NCI-H2196 treated with DMSO at 0.1 percent for 48 hours (cell line): ENCODE measurements around the gene OOSP2.

Experiments
- DNase-seq: peaks from one replicate; lab custom pipeline; 2025; ENCODE audit not compliant: unreplicated experiment; lab: John Stamatoyannopoulos, UW

OOSP2 gene

DNA sequence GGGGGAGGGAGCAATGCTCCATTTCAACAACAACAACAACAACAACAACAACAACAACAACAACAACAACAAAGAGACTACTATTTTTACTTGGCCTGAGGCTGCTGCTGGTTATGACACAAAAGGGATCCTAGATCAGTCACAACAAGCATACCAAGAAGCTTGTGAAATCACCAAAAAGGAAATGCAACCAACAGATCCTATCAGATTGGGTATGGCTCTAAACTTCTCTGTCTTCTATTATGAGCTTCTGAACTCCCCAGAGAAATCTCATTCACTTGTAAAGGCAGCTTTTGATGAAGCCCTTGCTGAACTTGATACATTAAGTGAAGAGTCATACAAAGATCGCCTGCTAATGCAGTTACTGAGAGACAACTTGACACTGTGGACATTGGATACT lies 37.8 kb downstream of the OOSP2 start:
- no peak for DNase-seq

DNA sequence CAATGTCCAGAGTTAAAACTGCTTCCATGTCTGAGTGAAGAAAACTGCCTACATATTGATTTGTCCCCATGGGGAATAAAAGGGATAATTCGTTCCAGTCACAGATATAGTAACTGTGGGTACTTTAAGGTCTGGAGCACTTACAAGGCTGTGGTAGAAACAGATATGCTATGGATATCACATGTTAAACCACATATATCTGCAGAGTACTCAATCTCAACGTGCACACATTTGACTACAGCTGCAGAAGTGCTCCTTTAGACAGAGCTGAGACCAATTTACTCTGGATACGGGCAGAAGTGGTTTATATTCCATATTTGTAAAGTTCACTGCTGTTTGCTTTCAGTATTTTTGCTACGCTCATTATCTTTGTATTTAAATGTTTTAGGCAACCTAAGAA lies 38.5 kb downstream of the OOSP2 start:
- no peak for DNase-seq

DNA sequence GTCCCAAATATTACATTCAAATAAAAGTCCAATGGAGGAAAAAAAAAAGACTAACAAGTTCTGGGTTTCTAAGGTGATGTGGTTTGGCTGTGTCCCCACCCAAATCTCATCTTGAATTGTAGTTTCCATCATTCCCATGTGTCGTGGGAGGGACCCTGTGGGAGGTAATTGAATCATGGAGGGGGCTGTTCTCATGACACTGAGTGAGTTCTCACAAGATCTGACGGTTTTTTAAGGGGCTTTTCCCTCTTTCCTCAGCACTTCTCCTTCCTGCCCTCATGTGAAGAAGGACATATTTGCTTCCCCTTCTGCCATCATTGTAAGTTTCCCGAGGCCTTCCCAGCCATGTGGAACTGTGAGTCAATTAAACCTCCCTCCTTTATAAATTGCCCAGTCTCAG lies 40.3 kb downstream of the OOSP2 start:
- DNase-seq: no peak

DNA sequence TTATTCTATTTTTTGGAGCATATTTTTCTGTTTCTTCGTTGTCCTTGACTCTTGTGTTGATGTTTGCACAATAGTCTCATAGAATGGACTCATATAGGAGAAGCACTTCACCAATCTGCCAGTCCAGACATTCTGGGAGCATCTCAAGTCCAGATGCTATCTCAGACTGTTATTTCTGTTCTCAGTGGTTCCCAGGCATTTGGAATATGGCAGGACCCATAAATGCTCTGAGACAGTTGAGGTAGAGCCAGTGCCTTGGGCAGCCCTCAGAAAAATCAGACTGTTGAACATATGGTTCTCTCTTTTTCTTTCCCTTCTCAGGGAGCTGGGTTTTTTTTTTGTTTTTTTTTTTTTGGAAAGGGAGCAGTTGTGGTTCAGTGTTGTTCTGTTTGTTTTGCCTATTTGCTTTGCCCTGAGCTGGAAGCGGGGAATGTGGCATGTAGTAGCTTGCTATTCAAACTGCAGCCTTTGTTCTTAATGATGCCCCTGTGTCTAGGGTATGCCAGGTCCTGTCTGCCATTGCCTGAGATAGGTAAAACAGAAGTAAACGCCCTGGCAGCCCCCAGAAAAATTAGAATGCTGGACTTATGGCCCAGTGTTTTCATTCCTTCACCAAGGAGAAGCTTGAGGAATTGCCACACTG lies 44.5 kb downstream of the OOSP2 start:
- DNase-seq: no peak

- no peak for DNase-seq
These were observed 45.7 kb downstream of the OOSP2 start for GRCh38 chr11:60085909-60086308.

DNA sequence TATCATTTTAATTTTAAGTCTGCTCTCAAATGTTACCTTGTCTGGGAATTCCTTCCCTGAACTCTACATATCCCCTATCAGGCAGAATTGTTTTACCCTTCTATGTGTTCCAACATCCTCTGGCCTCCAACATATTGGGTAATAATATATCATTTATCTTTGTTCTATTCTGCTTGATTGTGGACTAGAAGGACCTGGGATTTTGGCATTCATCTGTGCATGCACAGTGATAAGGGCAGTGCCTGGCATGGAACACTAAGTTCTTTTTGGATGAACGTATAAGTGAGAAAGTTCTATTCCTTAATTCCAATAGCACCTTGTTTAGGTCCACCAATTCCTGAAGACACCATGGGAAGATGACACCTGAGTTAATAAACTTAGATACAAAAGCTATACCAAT lies 47.0 kb downstream of the OOSP2 start:
- DNase-seq: no peak

DNA sequence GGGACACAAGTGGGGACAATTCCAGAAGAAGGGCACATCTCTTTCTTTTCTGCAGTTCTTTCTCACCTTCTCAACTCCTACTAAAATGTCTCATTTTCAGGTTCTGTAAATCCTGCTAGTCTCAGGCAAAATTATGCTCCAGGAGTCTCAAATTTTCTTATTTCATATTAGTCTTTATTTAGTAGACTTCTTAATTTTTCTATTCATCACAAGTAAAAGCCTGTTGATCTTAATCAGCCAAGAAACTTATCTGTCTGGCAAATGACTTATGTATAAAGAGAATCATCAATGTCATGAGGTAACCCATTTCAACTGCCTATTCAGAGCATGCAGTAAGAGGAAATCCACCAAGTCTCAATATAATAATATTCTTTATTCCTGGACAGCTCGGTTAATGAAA lies 48.2 kb downstream of the OOSP2 start, which contains the start of gene MS4A2:
Gene MS4A2, plus strand, starts transcription at position 301 of the 400 bp plus-strand sequence. CDS start 102 bp downstream, outside the sequence.
- no peak for DNase-seq

DNA sequence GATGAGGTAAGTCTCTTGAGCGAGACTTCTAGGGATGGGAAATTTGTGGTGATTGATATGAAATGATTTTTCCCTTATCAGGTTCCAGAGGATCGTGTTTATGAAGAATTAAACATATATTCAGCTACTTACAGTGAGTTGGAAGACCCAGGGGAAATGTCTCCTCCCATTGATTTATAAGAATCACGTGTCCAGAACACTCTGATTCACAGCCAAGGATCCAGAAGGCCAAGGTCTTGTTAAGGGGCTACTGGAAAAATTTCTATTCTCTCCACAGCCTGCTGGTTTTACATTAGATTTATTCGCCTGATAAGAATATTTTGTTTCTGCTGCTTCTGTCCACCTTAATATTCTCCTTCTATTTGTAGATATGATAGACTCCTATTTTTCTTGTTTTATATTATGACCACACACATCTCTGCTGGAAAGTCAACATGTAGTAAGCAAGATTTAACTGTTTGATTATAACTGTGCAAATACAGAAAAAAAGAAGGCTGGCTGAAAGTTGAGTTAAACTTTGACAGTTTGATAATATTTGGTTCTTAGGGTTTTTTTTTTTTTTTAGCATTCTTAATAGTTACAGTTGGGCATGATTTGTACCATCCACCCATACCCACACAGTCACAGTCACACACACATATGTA lies 55.4 kb downstream of the OOSP2 start:
- no peak for DNase-seq

DNA sequence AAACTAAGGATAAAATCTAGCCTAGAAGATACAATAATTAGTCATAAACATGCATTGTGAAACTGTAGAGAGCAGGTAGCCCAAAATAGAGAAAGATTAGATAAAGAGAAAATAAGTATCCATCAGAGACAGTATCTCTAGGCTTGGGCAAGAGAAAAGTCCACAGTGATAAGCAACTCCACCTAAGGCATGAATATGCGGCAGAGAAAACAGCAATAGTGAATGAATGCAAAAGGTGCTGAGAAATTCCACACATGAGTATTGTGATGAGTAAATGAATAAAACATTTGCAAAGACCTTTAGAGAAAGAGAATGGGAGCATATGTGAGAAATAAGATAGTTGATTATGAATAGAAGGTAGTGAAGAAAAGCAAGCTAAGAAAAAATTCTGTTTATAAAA lies 57.0 kb downstream of the OOSP2 start:
- DNase-seq: no peak
